H9 (cell line): ENCODE measurements around the gene FAM3A. TPM values are rescaled to one million over a fixed set of nuclear protein-coding genes. Genes with fewer than 3 reads are reported as not detected.

Source experiments
- DNase-seq: peaks from one replicate; pipeline ENCODE4 v3.0.0-alpha.2; 2017
- H2AFZ ChIP-seq: one replicate; pipeline ENCODE4 v1.6.1; 2013; ENCODE audit warnings: mild to moderate bottlenecking, low read length, control low read depth, moderate library complexity
- H2AK5ac ChIP-seq: 2 replicates; pipeline ENCODE4 v1.6.1; 2013; ENCODE audit warnings: low read length, control low read depth, mixed read lengths; ENCODE audit not compliant: insufficient read length
- H2BK120ac ChIP-seq: one replicate; pipeline ENCODE4 v1.6.1; 2013; ENCODE audit warnings: low read depth, mild to moderate bottlenecking, low read length, control low read depth, inconsistent platforms; ENCODE audit not compliant: poor library complexity, severe bottlenecking
- H2BK12ac ChIP-seq: 2 replicates; pipeline ENCODE4 v1.6.1; 2013; ENCODE audit warnings: low read length, control low read depth, mixed read lengths, low read depth; ENCODE audit not compliant: insufficient read length
- H2BK15ac ChIP-seq: 2 replicates; pipeline ENCODE4 v1.6.1; 2013; ENCODE audit warnings: low read depth, low read length, control low read depth
- H2BK20ac ChIP-seq: one replicate; pipeline ENCODE4 v1.6.1; 2013; ENCODE audit warnings: low read depth, mild to moderate bottlenecking, low read length, control low read depth, inconsistent platforms; ENCODE audit not compliant: poor library complexity, severe bottlenecking
- H2BK5ac ChIP-seq: 2 replicates; pipeline ENCODE4 v1.6.1; 2013; ENCODE audit warnings: low read length, control low read depth, mixed read lengths; ENCODE audit not compliant: insufficient read length
- H3K14ac ChIP-seq: 2 replicates; pipeline ENCODE4 v1.6.1; 2013; ENCODE audit warnings: low read length, control low read depth; ENCODE audit not compliant: insufficient read depth
- H3K18ac ChIP-seq: 2 replicates; pipeline ENCODE4 v1.6.1; 2013; ENCODE audit warnings: low read depth, mild to moderate bottlenecking, mixed read lengths, low read length, control low read depth; ENCODE audit not compliant: insufficient read length
- H3K23ac ChIP-seq: 2 replicates; pipeline ENCODE4 v1.6.1; 2013; ENCODE audit warnings: low read length, control low read depth, mixed read lengths, low read depth; ENCODE audit not compliant: insufficient read length
- H3K23me2 ChIP-seq: 2 replicates; pipeline ENCODE4 v1.6.1; 2013; ENCODE audit warnings: low read depth, mild to moderate bottlenecking, mixed read lengths, low read length, control low read depth; ENCODE audit not compliant: insufficient read length, poor library complexity, severe bottlenecking
- H3K27ac ChIP-seq: 2 replicates; pipeline ENCODE4 v1.5.1; 2013; ENCODE audit warnings: low read length, control low read depth, mixed read lengths, low read depth; ENCODE audit not compliant: insufficient read length
- H3K27me3 ChIP-seq: 2 replicates; pipeline ENCODE4 v1.6.1; 2013; ENCODE audit warnings: low read length, control low read depth, inconsistent platforms; ENCODE audit not compliant: insufficient read depth
- H3K4ac ChIP-seq: 2 replicates; pipeline ENCODE4 v1.6.1; 2013; ENCODE audit warnings: low read depth, mild to moderate bottlenecking, control low read depth, inconsistent platforms, low read length, moderate library complexity
- H3K4me1 ChIP-seq: 2 replicates; pipeline ENCODE4 v1.6.1; 2013; ENCODE audit warnings: low read length, control low read depth, inconsistent platforms; ENCODE audit not compliant: insufficient read depth
- H3K4me2 ChIP-seq: 2 replicates; pipeline ENCODE4 v1.6.1; 2013; ENCODE audit warnings: low read length, control low read depth, mixed read lengths; ENCODE audit not compliant: insufficient read length, insufficient read depth
- H3K56ac ChIP-seq: 2 replicates; pipeline ENCODE4 v1.6.1; 2013; ENCODE audit warnings: low read depth, mild to moderate bottlenecking, mixed read lengths, low read length, control low read depth; ENCODE audit not compliant: insufficient read length
- H3K79me1 ChIP-seq: 2 replicates; pipeline ENCODE4 v1.6.1; 2013; ENCODE audit warnings: low read depth, mild to moderate bottlenecking, moderate library complexity, low read length, control low read depth, inconsistent platforms; ENCODE audit not compliant: insufficient read depth, poor library complexity, severe bottlenecking
- H3K79me2 ChIP-seq: 2 replicates; pipeline ENCODE4 v1.6.1; 2013; ENCODE audit warnings: low read length, control low read depth, inconsistent platforms; ENCODE audit not compliant: insufficient read depth
- H3K9ac ChIP-seq: 2 replicates; pipeline ENCODE4 v1.6.1; 2013; ENCODE audit warnings: low read length, control low read depth, mixed read lengths; ENCODE audit not compliant: insufficient read length; ENCODE audit errors: extremely low read depth
- H3K9me3 ChIP-seq: one replicate; pipeline ENCODE4 v1.6.1; 2013; ENCODE audit warnings: low read depth, low read length, inconsistent platforms; ENCODE audit not compliant: control insufficient read depth
- H3T11ph ChIP-seq: one replicate; pipeline ENCODE4 v1.6.1; 2013; ENCODE audit warnings: mild to moderate bottlenecking, low read length, control low read depth, inconsistent platforms
- H4K20me1 ChIP-seq: one replicate; pipeline ENCODE4 v1.6.1; 2013; ENCODE audit not compliant: control insufficient read depth, insufficient read length, insufficient read depth
- H4K5ac ChIP-seq: 2 replicates; pipeline ENCODE4 v1.6.1; 2013; ENCODE audit warnings: low read depth, mild to moderate bottlenecking, mixed read lengths, low read length, control low read depth; ENCODE audit not compliant: insufficient read length
- H4K8ac ChIP-seq: replicated peaks from 2 replicates; pipeline ENCODE4 v1.6.1; 2013; ENCODE audit warnings: low read length, control low read depth, mixed read lengths, low read depth; ENCODE audit not compliant: insufficient read length
- H4K91ac ChIP-seq: 2 replicates; pipeline ENCODE4 v1.6.1; 2013; ENCODE audit warnings: low read depth, mild to moderate bottlenecking, moderate library complexity, mixed read lengths, low read length, control low read depth; ENCODE audit not compliant: insufficient read length
- H3K27ac Mint-ChIP-seq, 3 experiments: 2 replicates in 2 of 3; 3 replicates in 1 of 3; pipeline ENCODE4 v1.8.0; 2020 to 2021; ENCODE audit warnings: mixed read lengths in 3 of 3, mild to moderate bottlenecking in 1 of 3, moderate library complexity in 1 of 3
- H3K27me3 Mint-ChIP-seq: 2 replicates; pipeline ENCODE4 v1.8.0; 2021; ENCODE audit warnings: low read depth, mild to moderate bottlenecking, moderate library complexity, mixed read lengths
- H3K36me3 Mint-ChIP-seq, 3 experiments: 2 replicates in 2 of 3; 3 replicates in 1 of 3; pipeline ENCODE4 v1.8.0; 2020 to 2021; ENCODE audit warnings: low read depth in 3 of 3, mixed read lengths in 3 of 3; ENCODE audit not compliant: insufficient read depth in 1 of 3
- H3K4me1 Mint-ChIP-seq, 2 experiments: 2 replicates each; pipeline ENCODE4 v1.8.0; 2020; ENCODE audit warnings: mixed read lengths in 2 of 2
- H3K4me3 Mint-ChIP-seq, 2 experiments: 2 replicates in 1 of 2; 3 replicates in 1 of 2; pipeline ENCODE4 v1.8.0; 2020 to 2021; ENCODE audit warnings: mild to moderate bottlenecking in 2 of 2, mixed read lengths in 2 of 2, moderate library complexity in 1 of 2
- H3K9me3 Mint-ChIP-seq, 2 experiments: 2 replicates in 1 of 2; 3 replicates in 1 of 2; pipeline ENCODE4 v1.8.0; 2020; ENCODE audit warnings: mild to moderate bottlenecking in 2 of 2, mixed read lengths in 2 of 2, moderate library complexity in 1 of 2
- CTCF ChIP-seq: fragments of 200-600 bp; sonication (generic); conservative IDR thresholded peaks from 3 replicates; pipeline ENCODE4 v1.8.0; 2021; ENCODE audit warnings: antibody characterized with exemption, mild to moderate bottlenecking
- WGBS: extraction: QIAGEN DNeasy Blood & Tissue Kit; methylation state at CpG from one replicate; pipeline ENCODE4 v1.1.7; 2013; ENCODE audit warnings: missing lambda C conversion rate, low lambda C conversion rate, mixed read lengths; ENCODE audit not compliant: insufficient read length; ENCODE audit errors: extremely low coverage; 5-methylcytosine and 5-hydroxymethylcytosine counted together
- total RNA-seq: library from RNA; stranded (reverse); gene quantifications from 2 replicates; pipeline ENCODE4 v1.2.1, GENCODE V29; 2021

Gene FAM3A
- total RNA-seq, 1 experiment from 2014 or later: 22.8 TPM

- no peak overlapping the region for H2BK12ac ChIP-seq
- H3K79me1 ChIP-seq: no peaks in the 10 kb centered on the region
- Mint-ChIP-seq H3K9me3 (peaks cover 66 to 73% of the 10 kb centered on the region in 2 experiments), H3K36me3 (peaks cover 13 to 44% (median 32%) of the 10 kb centered on the region in 3 experiments), H3K4me1 (peaks cover 3 to 4% of the 10 kb centered on the region in 2 experiments; a peak in 3 of 4 replicates), H3K4me3 (no peak overlapping the region), H3K27me3 (peaks cover 18% of the 10 kb centered on the region), H3K27ac (no peak overlapping the region)
- no peak overlapping the region for H4K91ac ChIP-seq
- H2BK20ac ChIP-seq: no peak overlapping the region
- no peak overlapping the region for H3K4ac ChIP-seq
- peaks cover 21% of the 10 kb centered on the region for H3K9me3 ChIP-seq
- no peak overlapping the region for H4K8ac ChIP-seq
- no peak overlapping the region for H3K14ac ChIP-seq
- no peak overlapping the region for H3K4me2 ChIP-seq
- peaks cover 3% of the 10 kb centered on the region for H3K23me2 ChIP-seq
- H3K56ac ChIP-seq: no peak overlapping the region
- no peak for DNase-seq
- no peak overlapping the region for H3K27ac ChIP-seq
- no peak overlapping the region for H2BK15ac ChIP-seq
- H3K4me1 ChIP-seq: no peaks in the 10 kb centered on the region
- no peak overlapping the region for H3K23ac ChIP-seq
- H2AK5ac ChIP-seq: no peak overlapping the region
- no peaks in the 10 kb centered on the region for H4K20me1 ChIP-seq
- H2BK5ac ChIP-seq: no peak overlapping the region
- no peak for TF ChIP-seq CTCF
- H3K18ac ChIP-seq: no peak overlapping the region
- H3T11ph ChIP-seq: no peak overlapping the region
- no peaks in the 10 kb centered on the region for H3K27me3 ChIP-seq
- WGBS: no CpG with 5 or more reads among the region's 11 CpGs
- H2AFZ ChIP-seq: no peak overlapping the region
- H2BK120ac ChIP-seq: no peak overlapping the region
- H3K9ac ChIP-seq: no peak overlapping the region
- no peak overlapping the region for H4K5ac ChIP-seq
- H3K79me2 ChIP-seq: no peaks in the 10 kb centered on the region
Measured at GRCh38 chrX:154530286-154530685, 14.3 kb upstream of the FAM3A start.
